ENCODE measurements around the gene EBLN1. TPM values are rescaled to one million over a fixed set of nuclear protein-coding genes. Genes with fewer than 3 reads are reported as not detected.

The EBLN1 gene
- total RNA-seq, 1 experiment from 2014 or later, result not detected

GRCh38 chr10:22258471-22258870, 40.7 kb upstream of the EBLN1 start:
- DNase-seq (ENCODE audit: low spot score) (no peak), ATAC-seq (no peak)
- Mint-ChIP-seq H3K4me3 (no peak overlapping the region), H3K9me3 (no peaks in the 10 kb centered on the region), H3K27me3 (ENCODE audit: low read depth) (peaks cover 66% of the 10 kb centered on the region), H3K4me1 (no peaks in the 10 kb centered on the region), H3K27ac (no peak overlapping the region), H3K36me3 (no peaks in the 10 kb centered on the region)
- POLR2A ChIA-PET, result interaction anchor here (0.7 kb wide), 1 partner anchor 58 kb away, joined by 4 read pairs; no protein-coding TSS in a partner anchor
- TF ChIP-seq ATF1 (CRISPR knock-in tag; IDR thresholded peaks at IDR 0.05), result no peak
- no peak for TF ChIP-seq MLX (CRISPR knock-in tag; IDR thresholded peaks at IDR 0.05)
- no peak for TF ChIP-seq MXD4 (CRISPR knock-in tag; IDR thresholded peaks at IDR 0.05; ENCODE audit: borderline replicate concordance)
- no peak for TF ChIP-seq EMX1 (CRISPR knock-in tag; IDR thresholded peaks at IDR 0.05)
- TF ChIP-seq, protein P1, sequence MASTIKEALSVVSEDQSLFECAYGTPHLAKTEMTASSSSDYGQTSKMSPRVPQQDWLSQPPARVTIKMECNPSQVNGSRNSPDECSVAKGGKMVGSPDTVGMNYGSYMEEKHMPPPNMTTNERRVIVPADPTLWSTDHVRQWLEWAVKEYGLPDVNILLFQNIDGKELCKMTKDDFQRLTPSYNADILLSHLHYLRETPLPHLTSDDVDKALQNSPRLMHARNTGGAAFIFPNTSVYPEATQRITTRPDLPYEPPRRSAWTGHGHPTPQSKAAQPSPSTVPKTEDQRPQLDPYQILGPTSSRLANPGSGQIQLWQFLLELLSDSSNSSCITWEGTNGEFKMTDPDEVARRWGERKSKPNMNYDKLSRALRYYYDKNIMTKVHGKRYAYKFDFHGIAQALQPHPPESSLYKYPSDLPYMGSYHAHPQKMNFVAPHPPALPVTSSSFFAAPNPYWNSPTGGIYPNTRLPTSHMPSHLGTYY (CRISPR knock-in tag; IDR thresholded peaks at IDR 0.05), result no peak
- TF ChIP-seq, protein P2, sequence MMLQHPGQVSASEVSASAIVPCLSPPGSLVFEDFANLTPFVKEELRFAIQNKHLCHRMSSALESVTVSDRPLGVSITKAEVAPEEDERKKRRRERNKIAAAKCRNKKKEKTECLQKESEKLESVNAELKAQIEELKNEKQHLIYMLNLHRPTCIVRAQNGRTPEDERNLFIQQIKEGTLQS (CRISPR knock-in tag; conservative IDR thresholded peaks at IDR 0.05), result no peak
- no peak for TF ChIP-seq ZSCAN18 (CRISPR knock-in tag; IDR thresholded peaks at IDR 0.05)
- no peak for TF ChIP-seq FOXK1 (CRISPR knock-in tag; IDR thresholded peaks at IDR 0.05)
- no peak for TF ChIP-seq ZNF423 (CRISPR knock-in tag; IDR thresholded peaks at IDR 0.05)
- CTCF ChIA-PET, result interaction anchor here (1.2 to 1.6 kb wide), 2 partner anchors 82 to 154 kb away, joined by 4 to 6 read pairs; no protein-coding TSS in a partner anchor

- Mint-ChIP-seq H3K27ac (no peak overlapping the region), H3K4me3 (peak overlapping the region; percentile 68), H3K4me1 (peaks cover 10% of the 10 kb centered on the region), H3K36me3 (no peaks in the 10 kb centered on the region), H3K27me3 (ENCODE audit: low read depth) (peaks cover 96% of the 10 kb centered on the region), H3K9me3 (no peaks in the 10 kb centered on the region)
- POLR2A ChIA-PET, result no interaction called here
- TF ChIP-seq ZNF671 (CRISPR knock-in tag; IDR thresholded peaks at IDR 0.05) (no peak), RORB (CRISPR knock-in tag; IDR thresholded peaks at IDR 0.05) (no peak), ZNF532 (CRISPR knock-in tag; IDR thresholded peaks at IDR 0.05; ENCODE audit: borderline replicate concordance) (no peak), EMX1 (CRISPR knock-in tag; IDR thresholded peaks at IDR 0.05) (no peak), TP53 (CRISPR knock-in tag; IDR thresholded peaks at IDR 0.05) (no peak), FOXP1 (CRISPR knock-in tag; IDR thresholded peaks at IDR 0.05; ENCODE audit: borderline replicate concordance) (no peak)
- TF ChIP-seq, protein P3, sequence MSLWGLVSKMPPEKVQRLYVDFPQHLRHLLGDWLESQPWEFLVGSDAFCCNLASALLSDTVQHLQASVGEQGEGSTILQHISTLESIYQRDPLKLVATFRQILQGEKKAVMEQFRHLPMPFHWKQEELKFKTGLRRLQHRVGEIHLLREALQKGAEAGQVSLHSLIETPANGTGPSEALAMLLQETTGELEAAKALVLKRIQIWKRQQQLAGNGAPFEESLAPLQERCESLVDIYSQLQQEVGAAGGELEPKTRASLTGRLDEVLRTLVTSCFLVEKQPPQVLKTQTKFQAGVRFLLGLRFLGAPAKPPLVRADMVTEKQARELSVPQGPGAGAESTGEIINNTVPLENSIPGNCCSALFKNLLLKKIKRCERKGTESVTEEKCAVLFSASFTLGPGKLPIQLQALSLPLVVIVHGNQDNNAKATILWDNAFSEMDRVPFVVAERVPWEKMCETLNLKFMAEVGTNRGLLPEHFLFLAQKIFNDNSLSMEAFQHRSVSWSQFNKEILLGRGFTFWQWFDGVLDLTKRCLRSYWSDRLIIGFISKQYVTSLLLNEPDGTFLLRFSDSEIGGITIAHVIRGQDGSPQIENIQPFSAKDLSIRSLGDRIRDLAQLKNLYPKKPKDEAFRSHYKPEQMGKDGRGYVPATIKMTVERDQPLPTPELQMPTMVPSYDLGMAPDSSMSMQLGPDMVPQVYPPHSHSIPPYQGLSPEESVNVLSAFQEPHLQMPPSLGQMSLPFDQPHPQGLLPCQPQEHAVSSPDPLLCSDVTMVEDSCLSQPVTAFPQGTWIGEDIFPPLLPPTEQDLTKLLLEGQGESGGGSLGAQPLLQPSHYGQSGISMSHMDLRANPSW (CRISPR knock-in tag; conservative IDR thresholded peaks at IDR 0.05; ENCODE audit: low read depth), result no peak
- TF ChIP-seq, protein P4, sequence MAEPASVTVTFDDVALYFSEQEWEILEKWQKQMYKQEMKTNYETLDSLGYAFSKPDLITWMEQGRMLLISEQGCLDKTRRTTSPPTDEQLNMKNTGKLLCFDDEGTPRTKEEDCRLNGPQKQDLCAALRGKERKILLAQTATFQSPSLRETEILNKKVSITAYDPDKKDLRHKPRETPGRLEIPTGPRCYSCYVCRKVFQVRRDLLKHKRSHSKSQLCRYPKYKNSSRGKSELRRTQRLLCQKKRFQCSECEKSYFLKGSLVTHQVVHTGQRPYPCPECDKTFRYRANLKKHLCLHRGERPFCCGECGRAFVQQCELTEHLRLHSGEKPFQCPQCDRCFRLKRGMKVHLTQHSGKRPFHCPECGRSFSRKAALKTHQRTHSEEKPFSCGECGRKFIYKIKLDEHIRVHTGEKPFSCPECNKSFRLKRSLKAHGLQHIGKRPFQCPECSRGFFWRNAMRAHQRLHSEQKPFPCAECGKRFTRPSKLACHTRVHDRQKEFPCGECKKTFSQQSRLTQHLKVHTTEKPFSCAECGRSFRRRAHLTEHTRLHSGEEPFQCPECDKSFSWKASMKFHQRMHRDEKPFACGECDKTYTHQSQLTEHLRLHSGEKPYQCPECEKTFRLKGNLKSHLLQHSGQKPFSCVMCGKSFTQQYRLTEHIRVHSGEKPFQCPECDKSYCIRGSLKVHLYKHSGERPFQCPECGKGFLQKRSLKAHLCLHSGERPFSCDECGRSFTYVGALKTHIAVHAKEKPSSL (CRISPR knock-in tag; conservative IDR thresholded peaks at IDR 0.05), result no peak
- ATAC-seq (peak; percentile 38), DNase-seq (ENCODE audit: low spot score) (peak; percentile 43)
- CTCF ChIA-PET, result interaction anchor here (1.9 kb wide), 1 partner anchor 9 kb away, joined by 5 read pairs; no protein-coding TSS in a partner anchor
Observed at GRCh38 chr10:22253580-22253882, 35.7 kb upstream of the EBLN1 start.
